HG03354 (cell line): ENCODE measurements around the gene TMEM95.

Experiments
- ATAC-seq: cut with Tn5 transposase; IDR thresholded peaks from one replicate; pipeline ENCODE4 v1.9.1; 2021; ENCODE audit warnings: mild to moderate bottlenecking; ENCODE audit not compliant: unreplicated experiment, poor library complexity, severe bottlenecking

The TMEM95 gene, protein sequence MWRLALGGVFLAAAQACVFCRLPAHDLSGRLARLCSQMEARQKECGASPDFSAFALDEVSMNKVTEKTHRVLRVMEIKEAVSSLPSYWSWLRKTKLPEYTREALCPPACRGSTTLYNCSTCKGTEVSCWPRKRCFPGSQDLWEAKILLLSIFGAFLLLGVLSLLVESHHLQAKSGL

DNA sequence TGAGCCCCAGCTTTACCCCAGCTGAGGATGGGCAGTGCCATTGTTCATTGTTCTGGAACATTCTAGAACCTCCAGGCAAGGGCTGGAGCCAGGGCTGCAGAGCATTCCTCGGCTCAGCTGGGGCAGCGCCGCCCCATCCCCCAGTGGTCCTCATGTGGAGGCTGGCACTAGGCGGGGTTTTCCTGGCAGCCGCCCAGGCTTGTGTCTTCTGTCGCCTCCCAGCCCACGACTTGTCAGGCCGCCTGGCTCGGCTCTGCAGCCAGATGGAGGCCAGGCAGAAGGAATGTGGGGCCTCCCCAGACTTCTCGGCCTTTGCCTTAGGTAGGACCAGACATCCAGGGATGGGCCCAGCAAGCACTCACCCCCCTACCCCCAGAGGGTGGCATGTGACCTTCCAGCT is at the start of gene TMEM95:
Gene TMEM95, plus strand, starts transcription at position 104 of the 400 bp plus-strand sequence. Its CDS starts 49 bp downstream, at position 153.
- ATAC-seq = no peak

DNA sequence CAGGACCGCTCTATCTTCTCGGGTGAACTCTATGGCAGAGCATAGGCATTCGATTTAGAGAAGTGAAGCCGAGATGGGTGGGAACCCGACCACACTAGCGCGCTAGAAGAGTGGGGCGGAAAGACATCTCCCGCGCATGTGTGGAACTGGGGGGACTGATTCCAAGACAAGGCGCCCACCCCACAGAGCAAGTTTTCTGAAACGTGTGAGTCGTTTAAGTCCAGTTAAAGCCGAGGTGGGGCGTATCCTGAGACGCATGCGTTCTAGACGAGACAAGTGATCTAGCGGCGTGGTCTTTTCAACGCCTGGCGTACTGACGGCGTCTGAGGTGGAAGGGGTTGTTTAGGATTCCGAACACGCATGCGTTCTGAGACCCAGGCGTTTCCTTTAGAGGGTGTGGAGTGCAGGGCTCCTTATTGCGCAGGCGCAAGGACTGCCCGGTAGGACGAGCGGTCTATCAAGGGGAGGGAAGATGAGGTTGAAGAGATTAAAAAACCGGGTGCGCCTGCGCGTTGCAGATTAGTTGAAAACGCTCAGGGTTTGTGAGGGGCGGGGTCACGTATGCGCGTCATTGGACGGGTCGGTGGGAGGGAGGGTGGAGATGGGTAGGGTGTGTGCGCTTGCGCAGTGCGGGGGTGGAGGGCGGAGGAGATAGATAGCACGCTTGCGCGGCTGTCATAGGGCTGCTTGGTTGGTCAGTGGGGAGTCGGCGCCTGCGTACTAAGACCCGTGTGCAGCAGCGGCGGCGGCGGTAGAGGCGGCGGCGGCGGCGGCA is 47.9 kb upstream of the TMEM95 start, which contains the start of gene EIF5A:
Gene EIF5A, plus strand, starts transcription at position 718 of the 775 bp plus-strand sequence. CDS start 2,008 bp downstream, outside the sequence.
- peak; percentile 73 for ATAC-seq

DNA sequence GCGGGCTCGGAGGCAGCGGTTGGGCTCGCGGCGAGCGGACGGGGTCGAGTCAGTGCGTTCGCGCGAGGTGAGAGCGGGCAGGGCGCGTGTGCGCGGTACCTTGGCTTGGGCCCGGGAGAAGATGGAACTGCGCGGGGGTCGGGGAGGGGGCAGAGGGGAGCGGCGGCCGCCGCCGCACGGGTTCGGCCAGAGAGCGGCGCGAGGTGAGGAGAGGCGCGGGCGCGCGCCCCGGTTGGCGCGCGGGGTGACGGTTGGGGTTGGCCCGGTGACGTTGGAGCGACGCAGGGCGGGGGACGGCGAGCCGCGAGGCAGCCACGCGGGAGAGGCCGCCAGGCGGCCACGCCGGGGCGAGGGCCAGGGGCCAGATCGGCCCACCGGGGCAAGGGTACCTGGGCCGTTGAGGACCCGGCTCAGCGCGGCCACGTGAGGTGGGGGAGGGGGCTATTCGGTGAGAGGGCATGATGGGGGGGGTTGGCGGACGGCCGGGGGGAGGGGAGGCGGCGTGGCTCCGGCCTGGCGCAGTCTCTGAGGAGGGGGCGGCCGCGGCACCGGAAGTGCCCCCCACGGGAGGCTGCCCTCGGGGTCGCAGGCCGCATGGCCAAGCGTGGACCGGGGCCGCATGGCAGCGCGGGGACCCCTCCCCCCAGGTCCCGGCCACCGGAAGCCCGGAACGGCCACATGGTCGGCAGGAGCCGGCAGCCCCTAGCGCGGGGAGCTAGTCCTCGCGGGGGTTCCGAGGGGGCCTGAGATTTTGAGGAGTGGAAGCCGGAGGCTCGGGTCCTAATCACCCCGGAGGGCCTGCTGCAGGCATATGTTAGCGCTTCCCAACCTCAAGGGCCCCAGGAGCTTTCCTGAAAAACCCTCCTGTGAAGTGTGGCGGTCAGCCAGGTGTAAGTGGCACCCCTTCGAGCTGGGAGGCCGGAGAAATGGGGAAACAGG is 47.0 kb upstream of the TMEM95 start:
- peak; percentile 8 for ATAC-seq

DNA sequence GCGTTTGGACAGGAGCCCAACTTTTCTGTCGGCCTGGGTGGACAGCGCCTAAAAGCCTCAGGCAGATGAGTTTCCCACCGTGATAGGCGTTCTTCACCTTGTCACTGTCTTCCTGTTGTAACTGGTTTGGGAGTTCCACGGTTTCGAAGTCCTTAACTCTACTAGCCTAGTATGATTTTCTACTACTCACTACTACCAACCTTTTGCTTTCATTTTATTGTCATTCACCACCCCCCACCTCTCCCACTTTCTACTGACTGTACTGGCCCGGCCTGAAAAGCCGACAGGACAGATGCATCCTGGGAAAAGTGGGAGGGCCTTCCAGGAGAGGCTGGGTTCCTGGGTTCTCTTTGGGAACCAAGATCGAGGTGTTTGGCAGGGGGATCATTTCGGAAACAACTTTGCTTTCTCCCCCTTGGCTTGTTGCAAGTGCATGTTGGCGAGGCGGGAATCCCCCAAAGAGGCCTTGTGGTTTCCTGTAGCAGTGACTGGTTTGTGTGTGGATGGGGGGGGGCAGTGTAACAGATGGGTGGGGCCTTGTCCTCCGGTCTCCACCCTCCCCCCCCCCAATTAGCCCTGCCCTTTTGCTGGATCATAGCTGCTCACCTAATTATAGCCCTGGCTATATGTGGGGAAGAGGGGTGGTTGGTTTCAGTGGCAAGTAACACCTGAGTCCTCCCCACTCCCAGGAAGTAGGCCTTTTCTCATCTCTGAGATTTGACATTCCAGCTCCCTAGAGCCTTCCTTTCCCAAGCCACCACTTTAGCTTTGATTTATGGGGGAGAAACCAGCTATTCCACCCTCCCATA is 46.1 kb upstream of the TMEM95 start:
- ATAC-seq = peak; percentile 24

DNA sequence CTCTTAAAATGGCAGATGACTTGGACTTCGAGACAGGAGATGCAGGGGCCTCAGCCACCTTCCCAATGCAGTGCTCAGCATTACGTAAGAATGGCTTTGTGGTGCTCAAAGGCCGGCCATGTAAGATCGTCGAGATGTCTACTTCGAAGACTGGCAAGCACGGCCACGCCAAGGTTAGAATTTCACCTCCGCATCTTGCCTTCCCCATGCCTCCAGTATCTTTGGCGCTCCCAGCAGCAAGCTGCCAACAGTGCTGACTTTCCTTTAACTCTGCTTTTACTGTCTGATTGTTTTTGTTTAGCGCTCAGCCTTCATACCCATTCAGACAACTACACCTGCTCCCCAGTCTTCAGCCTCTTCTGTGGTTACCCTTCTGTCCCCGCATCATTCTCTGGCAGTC is 45.3 kb upstream of the TMEM95 start:
- no peak for ATAC-seq

DNA sequence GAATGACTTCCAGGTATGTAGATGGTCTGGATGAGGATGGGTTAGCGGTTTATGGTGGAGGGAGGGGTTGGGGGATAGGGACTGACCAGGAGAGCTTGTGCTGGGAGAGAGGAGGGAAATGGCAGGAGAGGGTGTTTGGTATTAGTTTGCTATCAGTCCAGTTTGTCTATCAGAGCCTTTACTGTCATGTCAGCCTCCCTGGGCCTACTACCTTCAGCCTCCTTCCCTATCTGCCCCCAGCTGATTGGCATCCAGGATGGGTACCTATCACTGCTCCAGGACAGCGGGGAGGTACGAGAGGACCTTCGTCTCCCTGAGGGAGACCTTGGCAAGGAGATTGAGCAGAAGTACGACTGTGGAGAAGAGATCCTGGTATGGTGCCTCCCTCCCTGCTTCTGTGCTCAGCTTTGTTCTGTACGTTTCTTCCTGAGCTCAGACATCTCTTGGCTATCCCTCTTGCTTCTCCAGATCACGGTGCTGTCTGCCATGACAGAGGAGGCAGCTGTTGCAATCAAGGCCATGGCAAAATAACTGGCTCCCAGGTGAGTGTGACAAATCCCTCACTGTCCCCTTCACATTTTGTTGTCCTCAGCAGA is 43.7 kb upstream of the TMEM95 start:
- ATAC-seq = no peak

- no peak for ATAC-seq
Measured at GRCh38 chr17:7312432-7313087, 42.4 kb upstream of the TMEM95 start.

- ATAC-seq = no peak
Measured at GRCh38 chr17:7313088-7313889, 41.7 kb upstream of the TMEM95 start.

DNA sequence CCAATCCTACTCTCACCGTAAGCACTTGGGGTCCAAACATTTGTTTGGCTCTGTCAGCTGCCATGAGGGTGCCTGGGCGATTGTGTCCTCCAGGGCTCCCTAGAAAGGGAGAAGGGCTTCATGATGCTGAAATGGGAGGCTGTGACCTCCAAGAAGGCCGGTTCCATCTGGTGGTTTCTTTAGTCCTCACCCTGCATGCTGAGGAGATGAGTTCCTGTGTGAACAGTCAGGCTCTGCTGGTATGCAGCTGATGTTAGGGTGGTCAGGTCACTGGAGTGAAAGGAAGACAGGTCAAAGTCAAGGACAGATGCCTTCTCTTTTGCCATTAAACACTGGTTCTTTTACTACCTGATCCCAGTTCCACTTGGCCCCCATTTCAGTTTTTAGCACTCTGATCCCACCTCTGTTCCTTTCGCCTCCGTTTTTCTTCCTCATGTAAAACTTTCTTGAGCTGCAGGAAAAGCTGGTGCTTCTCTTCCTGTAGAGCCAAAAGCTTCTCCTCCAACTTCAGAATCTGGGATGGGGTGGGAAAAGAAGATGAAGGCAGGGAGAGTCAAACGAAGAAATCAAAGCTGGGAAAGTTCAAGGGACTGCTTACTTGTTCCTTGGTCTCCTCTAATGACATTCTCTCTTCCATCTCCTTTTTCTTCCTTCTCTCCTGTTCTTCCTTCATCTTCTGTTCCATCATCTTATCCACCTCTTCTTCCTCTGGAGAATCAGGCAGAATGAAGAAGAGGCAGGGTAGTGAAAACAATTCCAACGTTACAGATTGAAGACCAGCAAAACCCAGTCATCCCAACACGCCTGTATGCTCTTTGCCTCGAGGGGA is 40.9 kb upstream of the TMEM95 start:
- ATAC-seq = no peak

DNA sequence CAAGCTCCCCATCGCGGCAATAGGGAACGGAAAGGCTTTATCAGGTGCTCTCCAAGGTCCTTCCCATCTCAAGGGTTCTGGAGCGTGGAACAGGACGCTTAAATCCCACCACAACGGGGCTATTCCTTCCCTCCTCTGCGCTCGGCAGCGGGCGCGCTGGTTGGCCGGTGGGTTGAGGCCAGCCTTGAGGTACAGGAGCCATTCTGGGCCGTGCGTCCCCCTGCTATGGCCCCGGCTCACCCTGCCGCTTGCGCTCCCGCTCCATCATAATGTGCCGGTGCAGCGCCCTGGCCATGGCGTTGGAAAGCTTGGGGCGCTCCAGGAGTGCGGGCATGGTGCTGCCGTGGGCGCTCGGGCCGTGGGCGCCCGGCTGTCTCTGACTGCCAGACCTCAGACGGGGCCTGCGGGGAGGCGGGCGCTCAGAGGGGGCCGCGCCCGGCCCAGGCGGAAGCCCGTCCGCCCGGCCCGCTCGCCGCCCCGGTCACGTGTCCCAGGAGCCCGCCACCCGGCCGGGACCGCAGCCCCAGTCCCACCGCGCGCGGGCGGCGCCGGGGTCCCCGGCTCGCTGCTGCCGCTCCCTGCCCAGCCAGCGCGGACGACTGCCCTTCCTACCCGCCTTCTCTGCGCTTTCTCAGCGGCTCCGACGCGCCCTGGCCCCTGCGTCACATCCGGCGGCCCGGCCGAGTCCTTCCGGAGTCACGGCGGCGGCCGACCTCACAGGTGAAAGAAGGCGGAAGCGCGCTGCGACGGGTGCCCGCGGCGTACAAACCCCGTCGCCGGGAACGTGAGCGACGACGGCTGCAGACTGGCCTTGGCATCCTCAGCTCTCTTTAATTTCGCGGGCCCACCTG is 40.0 kb upstream of the TMEM95 start, which contains the start of gene GPS2:
Gene GPS2, minus strand, starts transcription at position 642 of the 851 bp plus-strand sequence. Its CDS starts 308 bp downstream, at position 334.
- ATAC-seq = peak; percentile 85

GRCh38 chr17:7315570-7316235 is 39.3 kb upstream of the TMEM95 start:
- ATAC-seq = no peak

DNA sequence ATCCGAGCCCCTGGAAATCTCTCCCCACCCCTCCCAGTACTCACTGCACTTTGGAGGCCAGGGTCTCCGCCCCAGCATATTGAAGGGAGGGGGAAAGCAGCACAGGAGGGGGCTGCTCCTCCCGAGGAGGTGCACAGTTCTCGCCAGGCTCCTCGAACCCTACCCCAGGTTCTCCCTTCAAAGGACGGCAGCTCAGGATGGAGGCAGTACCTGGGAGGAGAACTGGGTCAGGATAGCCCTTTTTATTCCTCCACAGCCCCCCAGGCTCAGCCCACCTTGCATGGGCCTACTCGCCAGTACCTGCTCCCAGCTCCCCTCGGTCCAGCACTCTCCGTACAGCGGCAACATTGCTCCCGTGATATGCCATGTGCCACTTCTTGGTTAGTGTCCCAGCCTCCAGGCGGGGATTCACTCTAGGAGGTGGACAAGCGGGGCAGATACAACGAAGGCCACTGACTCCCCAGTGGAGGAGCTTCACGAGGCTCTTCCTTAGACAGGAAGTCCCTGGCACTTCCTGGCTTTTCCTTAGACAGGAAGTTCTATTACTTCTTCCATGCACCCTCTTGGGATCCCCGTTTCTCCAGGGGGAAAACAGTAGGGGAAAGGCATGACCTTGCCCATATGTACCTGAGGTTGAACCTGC is 37.7 kb upstream of the TMEM95 start:
- ATAC-seq = no peak

- ATAC-seq = no peak
Measured at GRCh38 chr17:7318121-7318860, 36.7 kb upstream of the TMEM95 start.

GRCh38 chr17:7321466-7321865 is 33.5 kb upstream of the TMEM95 start:
- ATAC-seq = no peak
